GM12875 (cell line): ENCODE results near the gene GIGYF2.

ENCODE experiments used
- H3K4me3 ChIP-seq: one replicate; pipeline ENCODE4 v1.5.1; 2011; ENCODE audit warnings: low read depth, low read length, control low read depth
- CTCF ChIP-seq: IDR thresholded peaks from 2 replicates; pipeline ENCODE4 v1.5.1; 2011; ENCODE audit warnings: low read depth, mild to moderate bottlenecking, control low read depth, inconsistent platforms, low read length, moderate library complexity, borderline replicate concordance; ENCODE audit not compliant: insufficient read depth

Gene GIGYF2

GRCh38 chr2:232817756-232818155, 120.6 kb downstream of the GIGYF2 start:
- H3K4me3 ChIP-seq, result no peak overlapping the region
- no peak for TF ChIP-seq CTCF

DNA sequence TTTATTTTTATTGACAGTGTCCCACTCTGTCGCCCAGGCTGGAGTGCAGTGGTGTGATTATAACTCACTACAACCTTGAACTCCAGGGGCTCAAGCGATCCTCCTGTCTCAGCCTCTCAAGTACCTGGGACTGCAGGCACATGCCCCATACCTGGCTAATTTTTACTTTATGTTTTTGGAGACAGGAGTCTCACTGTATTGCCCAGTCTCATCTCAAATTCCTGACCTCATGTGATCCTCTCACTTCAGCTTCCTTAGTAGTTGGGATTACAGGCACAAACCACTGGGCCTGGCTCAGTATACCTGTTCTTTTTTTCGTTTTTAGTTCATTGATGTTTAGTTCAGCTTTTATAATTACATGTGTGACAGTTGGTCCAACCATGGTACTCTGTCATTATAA, 132.9 kb downstream of the GIGYF2 start:
- no peak for TF ChIP-seq CTCF
- no peak overlapping the region for H3K4me3 ChIP-seq

DNA sequence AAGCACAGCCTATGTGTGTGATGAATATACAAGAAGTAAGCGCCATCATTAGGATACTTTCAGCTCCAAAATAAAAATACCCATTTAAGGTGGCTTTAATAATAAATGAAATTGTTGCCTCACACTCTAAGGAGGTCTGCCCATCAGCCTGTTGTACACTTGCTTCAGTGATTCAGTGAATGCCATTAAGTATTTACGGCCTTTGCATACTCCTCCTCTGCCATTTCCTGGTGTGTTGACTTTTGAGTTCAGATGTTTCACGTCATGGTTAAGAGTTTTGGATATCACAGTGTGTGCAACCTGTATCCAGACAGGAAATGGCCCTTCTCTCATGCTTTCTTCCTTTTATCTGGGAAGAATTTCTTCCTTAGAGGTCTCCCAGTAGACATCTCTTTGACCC, 134.4 kb downstream of the GIGYF2 start:
- no peak for TF ChIP-seq CTCF
- H3K4me3 ChIP-seq, result no peak overlapping the region

GRCh38 chr2:232833830-232834229, 136.7 kb downstream of the GIGYF2 start:
- H3K4me3 ChIP-seq, result no peak overlapping the region
- no peak for TF ChIP-seq CTCF

- TF ChIP-seq CTCF, result no peak
- no peak overlapping the region for H3K4me3 ChIP-seq
These were observed 138.6 kb downstream of the GIGYF2 start for GRCh38 chr2:232835687-232836208.

GRCh38 chr2:232836934-232837333, 139.8 kb downstream of the GIGYF2 start:
- no peak for TF ChIP-seq CTCF

GRCh38 chr2:232838406-232838874, 141.3 kb downstream of the GIGYF2 start:
- no peak for TF ChIP-seq CTCF
- H3K4me3 ChIP-seq, result no peak overlapping the region

More at GRCh38 chr2:232836934-232837333, 139.8 kb downstream of the GIGYF2 start:
- H3K4me3 ChIP-seq, result no peak overlapping the region
